Spinal cord (tissue), 10 donors: Measurements from ENCODE around the gene SPAG5. TPM values are rescaled to one million over a fixed set of nuclear protein-coding genes. Genes with fewer than 3 reads are reported as not detected.

Source experiments
- DNase-seq, 6 donors: peaks; one replicate each; pipeline versions ENCODE4 v3.0.0 to v3.0.0-alpha.2; 2013 to 2015; ENCODE audit warnings: low spot score in 6 of 6, low read depth in 4 of 6
- H3K27ac ChIP-seq: one replicate; pipeline ENCODE4 v1.5.1; 2013; ENCODE audit warnings: low read depth, low read length, control low read depth
- H3K27me3 ChIP-seq: one replicate; pipeline ENCODE4 v1.6.1; 2013; ENCODE audit warnings: low read length; ENCODE audit not compliant: control insufficient read depth, insufficient read depth
- H3K36me3 ChIP-seq: one replicate; pipeline ENCODE4 v1.6.1; 2013; ENCODE audit warnings: low read length; ENCODE audit not compliant: control insufficient read depth, insufficient read depth
- H3K4me1 ChIP-seq: one replicate; pipeline ENCODE4 v1.6.1; 2013; ENCODE audit warnings: low read length; ENCODE audit not compliant: control insufficient read depth, insufficient read depth
- H3K4me3 ChIP-seq: one replicate; pipeline ENCODE4 v1.5.1; 2013; ENCODE audit warnings: low read depth, low read length, control low read depth
- H3K9me3 ChIP-seq: one replicate; pipeline ENCODE4 v1.6.1; 2013; ENCODE audit warnings: low read length; ENCODE audit not compliant: control insufficient read depth, insufficient read depth
- WGBS: methylation state at CpG from one replicate; pipeline ENCODE4 v1.1.5; 2013; ENCODE audit warnings: missing lambda C conversion rate; ENCODE audit not compliant: insufficient coverage; 5-methylcytosine and 5-hydroxymethylcytosine counted together
- polyA plus RNA-seq, 2 donors: library from polyadenylated mRNA; unstranded; fragments of 120-200 nt; gene quantifications; one replicate each; pipeline ENCODE4 v1.2.1, GENCODE V29; 2013; ENCODE audit not compliant: insufficient read length in 2 of 2
- total RNA-seq, 2 donors: library from RNA; depleted of rRNA in 1 of 2; stranded (reverse); fragments of 120-200 nt in 1 of 2; fragments of >200 nt in 1 of 2; gene quantifications; one replicate each; pipeline versions ENCODE4 v1.2.3 to v1.2.4, GENCODE V29; 2013 to 2014
- donor health status: healthy.

Gene SPAG5
- total and polyA plus RNA-seq, 4 donors: 14.1 to 32.0 (median 25.8) TPM

- Histone ChIP-seq H3K4me3 (no peak overlapping the region), H3K9me3 (no peaks in the 10 kb centered on the region), H3K27me3 (no peaks in the 10 kb centered on the region), H3K4me1 (no peaks in the 10 kb centered on the region), H3K36me3 (no peaks in the 10 kb centered on the region), H3K27ac (no peak overlapping the region)
- WGBS: 79% methylated on average over 12 of the region's 12 CpGs
- DNase-seq: no peak
Observed at GRCh38 chr17:28537219-28537610, 61.6 kb downstream of the SPAG5 start.

- WGBS: 66% methylated on average over 7 of the region's 9 CpGs
- Histone ChIP-seq H3K4me1 (no peaks in the 10 kb centered on the region), H3K36me3 (no peaks in the 10 kb centered on the region), H3K27ac (no peak overlapping the region), H3K27me3 (no peaks in the 10 kb centered on the region), H3K9me3 (no peaks in the 10 kb centered on the region), H3K4me3 (no peak overlapping the region)
- DNase-seq: no peak
Observed at GRCh38 chr17:28536532-28537218, 62.1 kb downstream of the SPAG5 start.

- H3K36me3 ChIP-seq: no peaks in the 10 kb centered on the region
- no peaks in the 10 kb centered on the region for H3K4me1 ChIP-seq
- WGBS: 87% methylated on average over 9 of the region's 11 CpGs
- no peak for DNase-seq
- H3K27ac ChIP-seq: no peak overlapping the region
- no peaks in the 10 kb centered on the region for H3K27me3 ChIP-seq
- no peak overlapping the region for H3K4me3 ChIP-seq
- H3K9me3 ChIP-seq: no peaks in the 10 kb centered on the region
Observed at GRCh38 chr17:28534740-28535375, 64.0 kb downstream of the SPAG5 start.

- WGBS: 66% methylated on average over 16 of the region's 16 CpGs
- H3K4me3 ChIP-seq: no peak overlapping the region
- peaks cover 11% of the 10 kb centered on the region for H3K4me1 ChIP-seq
- H3K27me3 ChIP-seq: no peaks in the 10 kb centered on the region
- no peak overlapping the region for H3K27ac ChIP-seq
- DNase-seq: no peak
- no peaks in the 10 kb centered on the region for H3K9me3 ChIP-seq
- no peaks in the 10 kb centered on the region for H3K36me3 ChIP-seq
Observed at GRCh38 chr17:28533091-28533807, 65.6 kb downstream of the SPAG5 start.

- DNase-seq: no peak
- H3K27ac ChIP-seq: no peak overlapping the region
- H3K27me3 ChIP-seq: no peaks in the 10 kb centered on the region
- 62% methylated on average over 5 of the region's 7 CpGs for WGBS
- no peak overlapping the region for H3K4me3 ChIP-seq
- no peaks in the 10 kb centered on the region for H3K9me3 ChIP-seq
- peaks cover 11% of the 10 kb centered on the region for H3K4me1 ChIP-seq
- no peaks in the 10 kb centered on the region for H3K36me3 ChIP-seq
Observed at GRCh38 chr17:28532050-28532960, 66.5 kb downstream of the SPAG5 start.

GRCh38 chr17:28530926-28531325 is 67.9 kb downstream of the SPAG5 start:
- Histone ChIP-seq H3K4me3 (no peak overlapping the region), H3K4me1 (peaks cover 11% of the 10 kb centered on the region), H3K27me3 (no peaks in the 10 kb centered on the region), H3K27ac (no peak overlapping the region), H3K36me3 (no peaks in the 10 kb centered on the region), H3K9me3 (no peaks in the 10 kb centered on the region)
- 92% methylated on average over 5 of the region's 7 CpGs for WGBS
- DNase-seq: no peak

- H3K4me3 ChIP-seq: no peak overlapping the region
- no peaks in the 10 kb centered on the region for H3K27me3 ChIP-seq
- no peaks in the 10 kb centered on the region for H3K36me3 ChIP-seq
- peaks cover 11% of the 10 kb centered on the region for H3K4me1 ChIP-seq
- DNase-seq: no peak
- WGBS: 100% methylated on average over 2 of the region's 4 CpGs
- H3K27ac ChIP-seq: no peak overlapping the region
- H3K9me3 ChIP-seq: no peaks in the 10 kb centered on the region
Observed at GRCh38 chr17:28530250-28530649, 68.6 kb downstream of the SPAG5 start.

GRCh38 chr17:28529013-28529400 is 69.8 kb downstream of the SPAG5 start:
- H3K9me3 ChIP-seq: no peaks in the 10 kb centered on the region
- peaks cover 3% of the 10 kb centered on the region for H3K36me3 ChIP-seq
- WGBS: no CpG with 5 or more reads among the region's 3 CpGs
- no peak overlapping the region for H3K27ac ChIP-seq
- peaks cover 11% of the 10 kb centered on the region for H3K4me1 ChIP-seq
- DNase-seq: no peak
- no peaks in the 10 kb centered on the region for H3K27me3 ChIP-seq
- H3K4me3 ChIP-seq: no peak overlapping the region

GRCh38 chr17:28528327-28529012 is 70.4 kb downstream of the SPAG5 start:
- Histone ChIP-seq H3K4me3 (no peak overlapping the region), H3K27me3 (no peaks in the 10 kb centered on the region), H3K4me1 (peaks cover 11% of the 10 kb centered on the region), H3K36me3 (peaks cover 3% of the 10 kb centered on the region), H3K9me3 (no peaks in the 10 kb centered on the region), H3K27ac (no peak overlapping the region)
- 46% methylated on average over 9 of the region's 9 CpGs for WGBS
- peak in 2 of 6 donors; percentile 15 to 67 for DNase-seq
